OCI-M2 (cell line): ENCODE data around the gene ACOT12.
"Not testable (repeated sequence)": the region's sequence is repeated elsewhere in the genome, so short reads cannot be mapped to it uniquely, and the experiment has no call there.

ENCODE experiments used
- DNase-seq: peaks from one replicate; lab custom pipeline; 2025; ENCODE audit not compliant: unreplicated experiment; lab: John Stamatoyannopoulos, UW

The ACOT12 gene

DNA sequence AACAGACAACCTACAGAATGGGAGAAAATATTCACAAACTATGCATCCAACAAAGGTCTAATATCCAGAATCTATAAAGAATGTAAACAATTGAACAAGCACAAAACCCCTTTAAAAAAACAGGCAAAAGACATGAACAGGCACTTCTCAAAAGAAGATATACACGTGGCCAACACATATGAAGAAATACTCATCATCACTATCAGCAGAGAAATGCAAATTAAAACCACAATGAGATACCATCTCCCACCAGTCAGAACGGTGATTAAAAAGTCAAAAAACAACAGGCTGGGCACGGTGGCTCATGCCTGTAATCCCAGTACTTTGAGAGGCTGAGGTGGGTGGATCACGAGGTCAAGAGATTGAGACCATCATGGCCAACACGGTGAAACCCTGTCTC lies 99.9 kb downstream of the ACOT12 start:
- not testable (repeated sequence) for DNase-seq

DNA sequence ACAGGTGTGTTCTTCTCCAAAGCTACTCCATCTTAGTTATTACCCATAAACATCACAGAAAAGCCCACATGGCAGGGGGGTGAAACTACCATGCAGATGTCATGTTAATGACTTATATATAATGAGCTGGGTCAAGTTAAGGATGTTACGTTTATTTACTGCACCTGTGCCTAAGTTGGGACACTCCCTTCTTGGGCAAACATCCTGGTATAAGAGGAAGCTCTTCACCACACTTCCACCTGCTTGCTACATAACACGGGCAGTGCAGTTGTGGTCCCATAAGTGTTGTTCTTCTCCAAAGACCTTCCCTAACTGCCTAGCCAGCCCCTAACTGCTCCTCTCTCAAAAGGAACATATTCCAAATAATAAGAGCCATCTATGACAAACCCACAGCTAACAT lies 101.8 kb downstream of the ACOT12 start:
- DNase-seq = no peak

DNA sequence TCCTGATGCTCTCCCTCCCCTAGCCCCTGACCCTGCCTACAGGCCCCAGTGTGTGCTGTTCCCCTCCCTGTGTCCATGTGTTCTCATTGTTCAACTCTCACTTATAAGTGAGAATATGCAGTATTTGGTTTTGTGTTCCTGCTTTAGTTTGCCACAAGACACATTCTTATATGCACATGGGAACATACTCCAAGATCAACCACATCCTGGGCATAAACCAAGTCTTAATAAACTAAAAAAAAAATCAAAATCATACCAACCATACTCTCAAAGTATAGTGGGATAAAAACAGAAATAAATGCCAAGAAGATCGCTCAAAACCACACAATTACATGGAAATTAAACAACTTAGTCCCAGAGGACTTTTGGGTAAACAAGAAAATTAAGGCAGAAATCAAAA lies 103.8 kb downstream of the ACOT12 start:
- no peak for DNase-seq

- DNase-seq = no peak
Observed at GRCh38 chr5:81288021-81288433, 105.9 kb downstream of the ACOT12 start.

DNA sequence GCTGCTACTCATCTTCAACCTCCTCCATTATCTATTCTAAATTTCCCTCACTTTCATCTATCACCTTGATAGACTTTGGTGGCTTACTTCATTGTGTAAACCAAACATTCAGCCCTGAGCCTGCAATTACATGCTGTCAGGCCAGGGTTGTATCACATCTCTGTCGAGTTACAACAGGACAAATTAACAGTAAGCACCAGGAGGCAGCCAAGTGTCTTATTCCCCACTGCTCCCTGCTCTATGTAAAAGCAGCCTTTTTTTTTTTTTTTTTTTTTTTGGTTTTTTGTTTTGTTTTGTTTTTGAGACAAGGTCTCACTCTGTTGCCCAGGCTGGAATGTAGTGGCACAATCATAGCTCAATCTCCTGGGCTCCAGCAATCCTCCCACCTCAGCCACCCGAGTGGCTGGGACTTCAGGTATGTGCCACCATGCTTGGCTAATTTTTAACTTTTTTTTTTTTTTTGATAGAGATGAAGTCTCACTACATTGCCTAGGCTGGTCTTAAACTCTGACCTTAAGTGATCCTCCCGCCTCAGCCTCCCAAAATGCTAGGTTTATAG lies 107.8 kb downstream of the ACOT12 start:
- no peak for DNase-seq

DNA sequence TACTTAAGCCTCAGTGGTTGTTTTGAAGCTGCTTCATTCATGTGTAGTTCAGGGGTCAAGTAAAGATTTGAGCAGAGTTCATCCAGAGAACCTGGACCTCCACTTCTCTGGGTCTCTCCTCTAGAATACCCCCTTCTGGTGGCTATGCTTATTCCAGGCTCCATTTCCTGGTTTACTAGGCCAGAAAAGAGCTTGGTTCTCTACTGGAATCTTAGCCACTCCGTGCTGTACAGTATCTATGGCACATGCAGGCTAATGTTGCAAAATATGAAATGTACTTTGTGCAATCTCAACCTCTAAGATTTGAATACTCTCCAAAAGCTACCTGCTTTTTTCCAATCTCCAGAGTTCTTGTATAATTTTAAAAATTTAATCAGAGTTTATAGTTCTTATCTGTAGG lies 110.0 kb downstream of the ACOT12 start:
- no peak for DNase-seq
